ENCODE measurements around the gene ACOX3. TPM values are rescaled to one million over a fixed set of nuclear protein-coding genes. Genes with fewer than 3 reads are reported as not detected.
A peak's percentile ranks its signal among the peaks of the same experiment; 100 is the strongest.

The ACOX3 gene
- total RNA-seq, 4 donors from 2014 or later: 42.3 to 86.2 (median 50.3) TPM

DNA sequence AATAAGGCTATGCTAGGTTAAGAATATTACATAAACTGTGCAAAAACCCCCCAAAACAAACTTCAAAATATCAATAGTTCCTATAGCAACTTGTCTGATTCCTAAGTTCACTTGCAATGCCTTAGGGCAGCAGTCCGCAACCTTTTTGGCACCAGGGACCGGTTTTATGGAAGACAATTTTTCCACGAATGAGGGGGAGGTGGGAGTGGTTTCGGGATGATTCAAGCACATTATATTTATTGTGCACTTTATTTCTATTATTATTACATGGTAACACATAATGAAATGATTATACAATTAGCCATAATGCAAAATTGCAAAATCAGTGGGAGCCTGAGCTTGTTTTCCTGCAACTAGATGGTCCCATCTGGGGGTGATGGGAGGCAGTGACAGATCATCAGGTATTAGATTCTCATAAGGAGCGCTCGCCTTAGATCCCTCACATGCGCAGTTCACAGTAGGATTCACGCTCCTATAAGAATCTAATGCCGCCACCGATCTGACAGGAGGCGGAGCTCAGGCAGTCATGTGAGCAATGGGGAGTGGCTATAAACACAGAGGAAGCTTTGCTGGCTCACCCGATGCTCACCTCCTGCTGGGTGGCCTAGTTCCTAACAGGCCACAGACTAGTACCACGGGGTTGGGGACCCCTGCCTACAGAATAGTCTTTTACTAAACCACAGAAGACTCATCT lies 39.7 kb downstream of the ACOX3 start:
- no peak overlapping the region for H3K4me3 ChIP-seq
- H3K36me3 ChIP-seq: peaks cover 4 to 96% (median 6%) of the 10 kb centered on the region in 3 donors
- TF ChIP-seq, protein P1, sequence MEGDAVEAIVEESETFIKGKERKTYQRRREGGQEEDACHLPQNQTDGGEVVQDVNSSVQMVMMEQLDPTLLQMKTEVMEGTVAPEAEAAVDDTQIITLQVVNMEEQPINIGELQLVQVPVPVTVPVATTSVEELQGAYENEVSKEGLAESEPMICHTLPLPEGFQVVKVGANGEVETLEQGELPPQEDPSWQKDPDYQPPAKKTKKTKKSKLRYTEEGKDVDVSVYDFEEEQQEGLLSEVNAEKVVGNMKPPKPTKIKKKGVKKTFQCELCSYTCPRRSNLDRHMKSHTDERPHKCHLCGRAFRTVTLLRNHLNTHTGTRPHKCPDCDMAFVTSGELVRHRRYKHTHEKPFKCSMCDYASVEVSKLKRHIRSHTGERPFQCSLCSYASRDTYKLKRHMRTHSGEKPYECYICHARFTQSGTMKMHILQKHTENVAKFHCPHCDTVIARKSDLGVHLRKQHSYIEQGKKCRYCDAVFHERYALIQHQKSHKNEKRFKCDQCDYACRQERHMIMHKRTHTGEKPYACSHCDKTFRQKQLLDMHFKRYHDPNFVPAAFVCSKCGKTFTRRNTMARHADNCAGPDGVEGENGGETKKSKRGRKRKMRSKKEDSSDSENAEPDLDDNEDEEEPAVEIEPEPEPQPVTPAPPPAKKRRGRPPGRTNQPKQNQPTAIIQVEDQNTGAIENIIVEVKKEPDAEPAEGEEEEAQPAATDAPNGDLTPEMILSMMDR (IDR thresholded peaks at IDR 0.05): no peak
- no peak for TF ChIP-seq POLR2A (IDR thresholded peaks at IDR 0.05)
- intact Hi-C loops (cut with DNase I): loop anchor here (5.0 kb wide), 1 partner anchor 158 kb away; no protein-coding TSS in a partner anchor
- H3K27me3 ChIP-seq: no peaks in the 10 kb centered on the region
- H3K9me3 ChIP-seq: no peaks in the 10 kb centered on the region
- H3K27ac ChIP-seq: peak overlapping the region in 2 of 4 donors; percentile 71 to 73
- 68 to 73% methylated on average over 10 to 12 of the region's 13 CpGs for WGBS, 2 donors
- DNase-seq: no peak
- peaks cover 12 to 32% (median 20%) of the 10 kb centered on the region in 3 donors for H3K4me1 ChIP-seq

DNA sequence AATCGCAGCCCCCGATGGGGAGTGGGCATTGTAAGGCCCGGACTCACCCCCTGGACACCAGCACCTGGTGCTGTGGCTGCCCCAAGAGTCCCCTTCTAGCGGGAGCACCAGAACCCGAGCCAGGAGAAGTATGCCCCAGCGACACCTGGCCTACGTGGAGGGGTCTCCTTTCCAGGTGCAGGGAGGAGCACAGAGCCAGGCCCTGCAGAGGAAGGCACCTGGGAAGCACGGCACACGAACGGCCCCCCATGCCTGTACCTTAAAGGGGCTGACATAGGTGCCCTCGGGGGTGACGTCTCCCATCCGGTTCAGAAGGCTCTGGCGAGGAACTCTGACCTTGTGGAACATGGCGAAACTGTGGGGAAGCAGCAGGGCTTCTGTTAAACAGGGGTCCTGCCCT lies 41.2 kb downstream of the ACOX3 start:
- WGBS, 2 donors: 82 to 92% methylated on average over 5 to 9 of the region's 15 CpGs
- DNase-seq: no peak
- TF ChIP-seq, protein P1 (IDR thresholded peaks at IDR 0.05): no peak
- no peak for TF ChIP-seq POLR2A (IDR thresholded peaks at IDR 0.05)
- Histone ChIP-seq H3K27ac (no peak overlapping the region), H3K4me3 (no peak overlapping the region), H3K4me1 (peaks cover 12 to 43% (median 26%) of the 10 kb centered on the region in 3 donors), H3K9me3 (no peaks in the 10 kb centered on the region), H3K27me3 (no peaks in the 10 kb centered on the region), H3K36me3 (peaks cover 0 to 95% (median 6%) of the 10 kb centered on the region in 3 donors)
- intact Hi-C loops (cut with DNase I): no loop called here

DNA sequence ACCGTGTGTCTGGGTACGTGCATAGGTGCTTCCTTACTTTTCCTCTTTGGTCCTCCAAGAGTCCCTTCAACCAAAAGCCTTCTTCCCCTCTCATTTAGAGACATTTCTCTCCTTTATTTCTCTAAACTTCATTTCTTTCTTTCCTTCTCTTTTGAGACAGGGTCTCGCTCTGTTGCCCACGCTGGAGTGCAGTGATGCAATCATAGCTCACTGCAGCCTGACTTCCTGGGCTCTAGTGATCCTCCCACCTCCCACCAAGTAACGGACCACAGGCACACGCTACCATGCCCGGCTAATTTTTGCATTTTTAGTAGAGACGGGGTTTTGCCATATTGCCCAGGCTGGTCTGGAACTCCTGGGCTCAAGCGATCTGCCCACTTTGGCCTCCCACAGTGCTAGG lies 42.2 kb downstream of the ACOX3 start:
- Histone ChIP-seq H3K4me3 (no peak overlapping the region), H3K36me3 (peaks cover 0 to 94% (median 6%) of the 10 kb centered on the region in 3 donors), H3K27me3 (no peaks in the 10 kb centered on the region), H3K4me1 (peaks cover 12 to 51% (median 33%) of the 10 kb centered on the region in 3 donors), H3K9me3 (no peaks in the 10 kb centered on the region), H3K27ac (no peak overlapping the region)
- no peak for TF ChIP-seq POLR2A (IDR thresholded peaks at IDR 0.05)
- TF ChIP-seq, protein P1 (IDR thresholded peaks at IDR 0.05): no peak
- intact Hi-C loops (cut with DNase I): no loop called here
- 79 to 87% methylated on average over 9 of the region's 9 CpGs for WGBS, 2 donors
- no peak for DNase-seq

DNA sequence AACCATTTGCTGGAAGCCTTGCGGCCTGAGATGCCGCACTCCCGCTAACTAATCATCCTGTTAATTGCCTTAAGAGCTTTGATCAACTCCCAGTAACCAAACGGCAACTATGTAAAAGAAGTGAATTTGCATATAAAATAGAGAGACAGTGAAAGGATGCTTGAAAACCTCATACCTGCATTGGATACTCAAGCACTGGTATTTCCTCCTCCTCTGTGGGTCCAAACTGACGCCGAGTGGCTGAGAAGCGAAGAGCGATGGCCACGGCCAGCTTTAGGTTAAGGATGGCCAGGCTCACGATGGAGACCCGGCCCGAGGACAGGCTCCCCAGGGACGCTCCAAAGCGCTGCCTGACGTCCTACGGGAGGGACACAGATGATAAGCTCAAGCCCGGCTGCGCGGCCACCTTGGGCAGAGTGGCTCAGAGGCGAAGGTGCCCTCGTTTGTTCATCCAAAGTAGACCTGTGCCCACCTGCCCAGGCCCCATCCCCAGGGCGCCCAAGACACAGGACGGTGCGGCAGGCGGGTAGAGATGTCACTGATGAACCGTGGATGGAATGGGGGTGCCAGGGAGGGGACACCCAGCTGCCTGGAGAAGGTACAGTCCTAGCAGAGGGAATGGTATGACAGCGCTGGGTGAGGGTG lies 43.6 kb downstream of the ACOX3 start:
- intact Hi-C loops (cut with DNase I): no loop called here
- peaks cover 0 to 96% (median 6%) of the 10 kb centered on the region in 3 donors for H3K36me3 ChIP-seq
- H3K27ac ChIP-seq: no peak overlapping the region
- TF ChIP-seq POLR2A (IDR thresholded peaks at IDR 0.05): no peak
- TF ChIP-seq, protein P1 (IDR thresholded peaks at IDR 0.05): no peak
- H3K9me3 ChIP-seq: no peaks in the 10 kb centered on the region
- peaks cover 2 to 50% (median 30%) of the 10 kb centered on the region in 3 donors for H3K4me1 ChIP-seq
- 83 to 95% methylated on average over 3 to 14 of the region's 27 CpGs for WGBS, 2 donors
- H3K4me3 ChIP-seq: no peak overlapping the region
- no peaks in the 10 kb centered on the region for H3K27me3 ChIP-seq
- no peak for DNase-seq
